Measurements from ENCODE around the gene STYXL2. TPM values are rescaled to one million over a fixed set of nuclear protein-coding genes. Genes with fewer than 3 reads are reported as not detected.

The STYXL2 gene
- total and polyA plus RNA-seq, 9 of the 15 experiments (the other 6 are each of a cell fraction or from before 2014, with no cell fraction given): not detected

DNA sequence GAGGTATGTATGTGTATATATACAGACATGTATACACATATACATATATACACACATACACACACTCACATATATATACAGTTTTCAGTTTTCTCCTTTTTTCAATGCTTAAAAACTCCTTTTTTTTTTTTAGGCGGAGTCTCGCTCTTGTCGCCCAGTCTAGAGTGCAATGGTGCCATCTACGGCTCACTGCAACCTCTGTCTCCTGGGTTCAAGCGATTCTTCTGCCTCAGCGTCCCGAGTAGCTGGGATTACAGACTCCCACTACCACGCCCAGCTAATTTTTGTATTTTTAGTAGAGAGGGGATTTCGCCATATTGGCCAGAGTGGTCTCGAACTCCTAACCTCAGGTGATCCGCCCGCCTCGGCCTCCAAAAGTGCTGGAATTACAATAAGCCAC lies 27.0 kb downstream of the STYXL2 start (continued):
- TF ChIP-seq, protein P1, sequence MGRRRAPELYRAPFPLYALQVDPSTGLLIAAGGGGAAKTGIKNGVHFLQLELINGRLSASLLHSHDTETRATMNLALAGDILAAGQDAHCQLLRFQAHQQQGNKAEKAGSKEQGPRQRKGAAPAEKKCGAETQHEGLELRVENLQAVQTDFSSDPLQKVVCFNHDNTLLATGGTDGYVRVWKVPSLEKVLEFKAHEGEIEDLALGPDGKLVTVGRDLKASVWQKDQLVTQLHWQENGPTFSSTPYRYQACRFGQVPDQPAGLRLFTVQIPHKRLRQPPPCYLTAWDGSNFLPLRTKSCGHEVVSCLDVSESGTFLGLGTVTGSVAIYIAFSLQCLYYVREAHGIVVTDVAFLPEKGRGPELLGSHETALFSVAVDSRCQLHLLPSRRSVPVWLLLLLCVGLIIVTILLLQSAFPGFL (CRISPR knock-in tag; IDR thresholded peaks at IDR 0.05): no peak
- TF ChIP-seq EWSR1 (IDR thresholded peaks at IDR 0.05; ENCODE audit: borderline replicate concordance, low read depth, partially characterized antibody) (no peak), PHTF2 (CRISPR knock-in tag; IDR thresholded peaks at IDR 0.05) (no peak), HNRNPUL1 (IDR thresholded peaks at IDR 0.05; ENCODE audit: low read length) (no peak), ZNF140 (CRISPR knock-in tag; IDR thresholded peaks at IDR 0.05) (no peak), EP300 (IDR thresholded peaks at IDR 0.05; ENCODE audit: low read length) (no peak)

DNA sequence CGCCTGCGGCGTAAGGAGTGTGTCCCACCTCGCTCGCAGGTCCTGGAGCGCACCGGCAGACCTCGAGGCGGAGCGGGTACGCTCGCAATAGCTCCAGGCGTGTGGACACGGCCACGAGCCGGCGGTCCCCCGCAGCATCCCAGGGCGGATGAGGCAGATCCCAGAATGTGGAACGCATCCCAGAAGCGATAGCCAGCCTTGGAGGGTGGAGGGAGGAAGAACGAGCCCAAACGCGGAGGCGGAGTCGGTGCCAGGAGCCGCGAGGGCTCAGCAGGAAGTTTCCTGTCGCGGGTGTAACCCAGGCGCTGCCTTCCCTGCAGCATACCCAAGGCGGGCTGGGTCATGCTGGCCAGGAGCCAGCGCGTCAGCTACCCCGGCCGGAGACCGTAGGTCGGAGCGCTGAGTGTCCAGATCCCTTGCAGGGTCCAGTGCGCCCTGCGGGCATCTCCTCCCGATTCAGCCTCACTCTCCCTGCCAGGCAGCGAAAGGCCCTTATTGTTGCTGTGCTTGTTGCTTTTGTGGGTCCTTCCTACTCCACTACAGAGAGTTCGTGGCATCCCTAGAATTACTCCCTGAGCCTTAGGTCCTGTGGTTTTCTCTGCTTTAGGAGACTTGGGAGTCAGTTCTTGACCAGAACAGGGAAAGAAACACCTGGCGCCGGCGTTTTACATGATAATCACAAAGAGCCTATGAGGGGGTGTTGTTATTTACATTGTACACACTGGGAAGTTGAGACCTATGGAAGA lies 27.7 kb downstream of the STYXL2 start:
- ChIA-PET CTCF (ENCODE audit: low intra/inter-chr PET ratio) (no interaction called here), POLR2A (interaction anchor here (0.6 kb wide), 1 partner anchor 9 kb away, joined by 3 read pairs; no protein-coding TSS in a partner anchor)
- H3K36me3 ChIP-seq (ENCODE audit: control insufficient read depth, insufficient read depth, low read length): no peaks in the 10 kb centered on the region
- peak; percentile 20 for ATAC-seq
- FAIRE-seq: no peak
- 9% methylated on average over 47 of the region's 47 CpGs for WGBS (ENCODE audit: insufficient coverage, low coverage, missing lambda C conversion rate)
- H3K9ac ChIP-seq (ENCODE audit: insufficient read depth in 1 of 2, low read depth in 2 of 2, low read length in 2 of 2): peak overlapping the region in 1 of 2 experiments; percentile 66; a peak in 1 of 4 replicates
- DNase-seq (ENCODE audit: extremely low read depth in 1 of 4, low spot score in 3 of 4): no peak
- H2AFZ ChIP-seq (ENCODE audit: low read depth, low read length): no peak overlapping the region
- H3K9me1 ChIP-seq (ENCODE audit: control insufficient read depth, insufficient read depth, low read length): peaks cover 4% of the 10 kb centered on the region
- in situ Hi-C loops (cut with MboI) (no loop called here), intact Hi-C loops (cut with micrococcal nuclease) (no loop called here)
- BruUV-seq (replicated peaks): no TSS peak
- H3K4me1 ChIP-seq (replicated peaks in 1 of 2; ENCODE audit: control insufficient read depth in 2 of 2, insufficient read depth in 2 of 2, low read length in 2 of 2): peaks cover 0 to 16% of the 10 kb centered on the region in 2 experiments; a peak in 3 of 5 replicates
- H3K9me3 ChIP-seq (replicated peaks; ENCODE audit: control insufficient read depth, insufficient read depth, low read depth, low read length): no peaks in the 10 kb centered on the region
- H3K27me3 ChIP-seq (ENCODE audit: control insufficient read depth in 2 of 2, insufficient read depth in 2 of 2, low read length in 2 of 2): peaks cover 50 to 78% of the 10 kb centered on the region in 2 experiments
- TF ChIP-seq SMARCA5 (IDR thresholded peaks at IDR 0.05) (no peak), NFIC (IDR thresholded peaks at IDR 0.05) (peak; percentile 66)
- TF ChIP-seq, protein P2, sequence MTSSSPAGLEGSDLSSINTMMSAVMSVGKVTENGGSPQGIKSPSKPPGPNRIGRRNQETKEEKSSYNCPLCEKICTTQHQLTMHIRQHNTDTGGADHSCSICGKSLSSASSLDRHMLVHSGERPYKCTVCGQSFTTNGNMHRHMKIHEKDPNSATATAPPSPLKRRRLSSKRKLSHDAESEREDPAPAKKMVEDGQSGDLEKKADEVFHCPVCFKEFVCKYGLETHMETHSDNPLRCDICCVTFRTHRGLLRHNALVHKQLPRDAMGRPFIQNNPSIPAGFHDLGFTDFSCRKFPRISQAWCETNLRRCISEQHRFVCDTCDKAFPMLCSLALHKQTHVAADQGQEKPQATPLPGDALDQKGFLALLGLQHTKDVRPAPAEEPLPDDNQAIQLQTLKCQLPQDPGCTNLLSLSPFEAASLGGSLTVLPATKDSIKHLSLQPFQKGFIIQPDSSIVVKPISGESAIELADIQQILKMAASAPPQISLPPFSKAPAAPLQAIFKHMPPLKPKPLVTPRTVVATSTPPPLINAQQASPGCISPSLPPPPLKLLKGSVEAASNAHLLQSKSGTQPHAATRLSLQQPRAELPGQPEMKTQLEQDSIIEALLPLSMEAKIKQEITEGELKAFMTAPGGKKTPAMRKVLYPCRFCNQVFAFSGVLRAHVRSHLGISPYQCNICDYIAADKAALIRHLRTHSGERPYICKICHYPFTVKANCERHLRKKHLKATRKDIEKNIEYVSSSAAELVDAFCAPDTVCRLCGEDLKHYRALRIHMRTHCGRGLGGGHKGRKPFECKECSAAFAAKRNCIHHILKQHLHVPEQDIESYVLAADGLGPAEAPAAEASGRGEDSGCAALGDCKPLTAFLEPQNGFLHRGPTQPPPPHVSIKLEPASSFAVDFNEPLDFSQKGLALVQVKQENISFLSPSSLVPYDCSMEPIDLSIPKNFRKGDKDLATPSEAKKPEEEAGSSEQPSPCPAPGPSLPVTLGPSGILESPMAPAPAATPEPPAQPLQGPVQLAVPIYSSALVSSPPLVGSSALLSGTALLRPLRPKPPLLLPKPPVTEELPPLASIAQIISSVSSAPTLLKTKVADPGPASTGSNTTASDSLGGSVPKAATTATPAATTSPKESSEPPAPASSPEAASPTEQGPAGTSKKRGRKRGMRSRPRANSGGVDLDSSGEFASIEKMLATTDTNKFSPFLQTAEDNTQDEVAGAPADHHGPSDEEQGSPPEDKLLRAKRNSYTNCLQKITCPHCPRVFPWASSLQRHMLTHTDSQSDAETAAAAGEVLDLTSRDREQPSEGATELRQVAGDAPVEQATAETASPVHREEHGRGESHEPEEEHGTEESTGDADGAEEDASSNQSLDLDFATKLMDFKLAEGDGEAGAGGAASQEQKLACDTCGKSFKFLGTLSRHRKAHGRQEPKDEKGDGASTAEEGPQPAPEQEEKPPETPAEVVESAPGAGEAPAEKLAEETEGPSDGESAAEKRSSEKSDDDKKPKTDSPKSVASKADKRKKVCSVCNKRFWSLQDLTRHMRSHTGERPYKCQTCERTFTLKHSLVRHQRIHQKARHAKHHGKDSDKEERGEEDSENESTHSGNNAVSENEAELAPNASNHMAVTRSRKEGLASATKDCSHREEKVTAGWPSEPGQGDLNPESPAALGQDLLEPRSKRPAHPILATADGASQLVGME (CRISPR knock-in tag; IDR thresholded peaks at IDR 0.05): no peak
- H3K79me2 ChIP-seq (ENCODE audit: control insufficient read depth, insufficient read depth, low read length): no peaks in the 10 kb centered on the region
- H4K20me1 ChIP-seq (replicated peaks; ENCODE audit: control insufficient read depth, insufficient read depth, low read length): no peaks in the 10 kb centered on the region
- H3K27ac ChIP-seq (ENCODE audit: extremely low read depth, low read depth, low read length): no peak overlapping the region
- 0 out of 2 replicates have a peak overlapping the region, but pooled peaks have one; percentile 20 for H3K4me2 ChIP-seq (ENCODE audit: insufficient read depth, low read length)
- H3K4me3 ChIP-seq: no peak overlapping the region
